Activated CD4-positive, alpha-beta T cell treated with anti-CD3 and anti-CD28 coated beads for 36 hours (primary cell): ENCODE measurements around the gene CCDC170. TPM values are rescaled to one million over a fixed set of nuclear protein-coding genes. Genes with fewer than 3 reads are reported as not detected.

Source experiments
- ATAC-seq: fragments of 200-7000 bp; cut with Tn5 transposase; one replicate; pipeline ENCODE4 v1.10.0; 2021; ENCODE audit warnings: mild to moderate bottlenecking, moderate library complexity
- CTCF ChIA-PET: fragments of 350-600 bp; sonication (Branson Sonifier 250); formaldehyde crosslinking; loops from one replicate; lab custom pipeline; 2021; ENCODE audit warnings: antibody characterized with exemption; lab: Charles Lee
- POLR2A ChIA-PET: fragments of 350-600 bp; sonication (Branson Sonifier 250); formaldehyde crosslinking; loops from one replicate; lab custom pipeline; 2021; ENCODE audit warnings: antibody characterized with exemption, inconsistent platforms; lab: Charles Lee
- DNase-seq: peaks from one replicate; pipeline ENCODE4 v3.0.0-alpha.2; 2020
- H3K27ac Mint-ChIP-seq: one replicate; pipeline ENCODE4 v1.8.0; 2021; ENCODE audit warnings: mixed read lengths
- H3K27me3 Mint-ChIP-seq: one replicate; pipeline ENCODE4 v1.8.0; 2021; ENCODE audit warnings: mixed read lengths
- H3K36me3 Mint-ChIP-seq: one replicate; pipeline ENCODE4 v1.8.0; 2021; ENCODE audit warnings: low read depth, mixed read lengths
- H3K4me1 Mint-ChIP-seq: one replicate; pipeline ENCODE4 v1.8.0; 2021; ENCODE audit warnings: mixed read lengths
- H3K4me3 Mint-ChIP-seq: one replicate; pipeline ENCODE4 v1.8.0; 2021; ENCODE audit warnings: mild to moderate bottlenecking, moderate library complexity, mixed read lengths
- H3K9me3 Mint-ChIP-seq: one replicate; pipeline ENCODE4 v1.8.0; 2021; ENCODE audit warnings: low read depth, mixed read lengths
- intact Hi-C, 2 experiments: fragments of 100-400 bp; cut with DNase I in 1 of 2; cut with micrococcal nuclease in 1 of 2; formaldehyde crosslinking; loops; one replicate each; pipeline versions ENCODE4 v1.14.2 to v1.15.1; 2022 to 2024; cut with DNase I, micrococcal nuclease
- total RNA-seq, 2 experiments: library from RNA; stranded (reverse); gene quantifications; one replicate each; pipeline ENCODE4 v1.2.3, GENCODE V29; 2021

The CCDC170 gene
- total RNA-seq, 2 experiments from 2014 or later: not detected

- ATAC-seq (no peak), DNase-seq (no peak)
- Mint-ChIP-seq H3K27me3 (peaks cover 10% of the 10 kb centered on the region), H3K4me3 (no peak overlapping the region), H3K4me1 (no peaks in the 10 kb centered on the region), H3K27ac (no peak overlapping the region), H3K9me3 (peaks cover under 1% of the 10 kb centered on the region), H3K36me3 (no peaks in the 10 kb centered on the region)
- intact Hi-C loops: no loop called here
- CTCF ChIA-PET: no interaction called here
- POLR2A ChIA-PET: no interaction called here
These were observed 83.4 kb downstream of the CCDC170 start for GRCh38 chr6:151577257-151577656.

DNA sequence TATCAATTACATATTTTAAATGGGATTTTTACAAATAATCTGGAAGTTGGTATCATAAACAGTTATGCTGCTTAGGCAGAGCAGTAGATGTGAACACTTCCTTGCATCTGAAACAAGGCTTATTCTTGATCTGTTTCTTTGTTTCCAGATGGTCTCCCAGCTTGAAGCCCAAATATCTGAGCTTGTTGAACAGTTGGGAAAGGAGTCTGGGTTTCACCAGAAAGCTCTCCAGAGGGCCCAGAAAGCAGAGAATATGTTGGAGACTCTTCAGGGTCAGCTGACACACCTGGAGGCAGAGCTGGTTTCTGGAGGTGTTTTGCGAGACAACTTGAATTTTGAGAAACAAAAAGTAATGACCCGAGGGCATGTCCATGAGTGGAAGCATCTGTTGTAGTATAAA is 91.9 kb downstream of the CCDC170 start:
- Mint-ChIP-seq H3K9me3 (peaks cover 5% of the 10 kb centered on the region), H3K36me3 (no peaks in the 10 kb centered on the region), H3K27ac (no peak overlapping the region), H3K4me1 (no peaks in the 10 kb centered on the region), H3K27me3 (peaks cover 21% of the 10 kb centered on the region), H3K4me3 (no peak overlapping the region)
- ChIA-PET POLR2A (no interaction called here), CTCF (interaction anchor here (0.7 to 0.9 kb wide), 2 partner anchors 179 to 601 kb away, joined by 3 to 4 read pairs; no protein-coding TSS in a partner anchor)
- ATAC-seq (no peak), DNase-seq (no peak)
- intact Hi-C loops: no loop called here

DNA sequence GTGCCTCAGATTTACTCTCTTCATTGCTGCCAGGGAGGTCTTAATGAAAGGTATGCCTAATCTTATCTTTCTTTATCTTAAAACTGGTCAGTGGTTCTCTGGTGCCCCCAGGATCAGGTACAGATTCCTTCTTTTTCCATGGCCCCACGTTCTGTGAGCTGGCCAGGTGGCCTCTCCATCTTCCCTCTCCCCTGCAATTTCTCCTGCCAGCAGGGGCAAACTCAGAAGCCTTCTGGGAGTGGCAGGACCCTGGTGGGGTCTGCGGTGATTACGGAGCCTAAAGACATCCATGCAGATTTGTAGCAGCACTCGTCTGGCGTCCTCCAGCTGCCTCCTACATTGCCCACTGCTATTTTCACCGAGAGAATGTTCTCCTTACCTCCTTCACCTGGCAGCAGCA is 95.8 kb downstream of the CCDC170 start:
- H3K4me1 Mint-ChIP-seq: no peaks in the 10 kb centered on the region
- no peak overlapping the region for H3K27ac Mint-ChIP-seq
- POLR2A ChIA-PET: no interaction called here
- CTCF ChIA-PET: interaction anchor here (0.6 to 0.8 kb wide), 2 partner anchors 149 to 210 kb away, joined by 3 to 4 read pairs; no protein-coding TSS in a partner anchor
- H3K4me3 Mint-ChIP-seq: no peak overlapping the region
- no peaks in the 10 kb centered on the region for H3K9me3 Mint-ChIP-seq
- H3K36me3 Mint-ChIP-seq: no peaks in the 10 kb centered on the region
- intact Hi-C loops: no loop called here
- peaks cover 20% of the 10 kb centered on the region for H3K27me3 Mint-ChIP-seq
- DNase-seq (no peak), ATAC-seq (no peak)

GRCh38 chr6:151590742-151591141 is 96.9 kb downstream of the CCDC170 start:
- Mint-ChIP-seq H3K9me3 (no peaks in the 10 kb centered on the region), H3K4me3 (no peak overlapping the region), H3K4me1 (no peaks in the 10 kb centered on the region), H3K27ac (no peak overlapping the region), H3K27me3 (peaks cover 20% of the 10 kb centered on the region), H3K36me3 (no peaks in the 10 kb centered on the region)
- intact Hi-C loops: no loop called here
- CTCF ChIA-PET: no interaction called here
- ATAC-seq (no peak), DNase-seq (no peak)
- POLR2A ChIA-PET: no interaction called here

GRCh38 chr6:151592449-151593159 is 98.8 kb downstream of the CCDC170 start:
- H3K4me3 Mint-ChIP-seq: no peak overlapping the region
- peaks cover 14% of the 10 kb centered on the region for H3K27me3 Mint-ChIP-seq
- ChIA-PET CTCF (no interaction called here), POLR2A (no interaction called here)
- no peaks in the 10 kb centered on the region for H3K36me3 Mint-ChIP-seq
- H3K27ac Mint-ChIP-seq: no peak overlapping the region
- no peak for DNase-seq
- H3K9me3 Mint-ChIP-seq: no peaks in the 10 kb centered on the region
- intact Hi-C loops: no loop called here
- no peak for ATAC-seq
- H3K4me1 Mint-ChIP-seq: no peaks in the 10 kb centered on the region

DNA sequence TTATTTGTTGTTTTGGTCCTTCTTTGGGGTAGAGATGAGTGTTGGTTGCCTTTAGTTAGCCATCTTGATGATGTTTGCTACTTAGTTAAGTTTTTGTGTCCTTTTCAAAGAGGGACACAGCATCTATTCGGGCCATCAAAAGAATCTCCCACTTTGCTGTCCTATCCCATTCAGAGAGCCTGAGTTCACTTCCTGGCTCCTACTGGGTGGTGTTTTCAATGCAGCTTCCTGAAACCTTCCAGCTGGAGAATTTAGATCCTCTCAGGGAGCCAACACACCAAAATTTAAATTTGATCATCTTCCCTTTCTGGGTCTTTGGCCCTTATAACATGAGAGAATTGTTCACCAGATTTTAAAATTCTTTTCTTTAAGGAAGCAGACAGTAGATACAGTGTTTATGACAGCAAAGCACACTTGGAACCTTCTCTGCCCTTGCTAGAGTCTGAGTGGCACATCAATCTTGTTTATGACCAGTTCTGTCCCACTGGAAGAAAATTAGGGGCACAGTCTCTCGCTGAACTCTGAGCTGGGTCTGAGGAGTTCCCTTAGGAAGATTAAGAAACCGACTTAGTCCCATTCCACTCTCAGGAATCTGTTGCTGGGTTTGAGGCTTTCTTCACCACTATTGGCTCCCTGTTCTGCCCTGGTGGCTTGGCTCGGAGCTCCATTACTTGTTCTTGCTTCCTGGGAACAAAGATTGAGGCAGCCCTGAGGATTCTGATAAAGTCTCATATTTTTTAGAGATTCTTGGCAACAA is 115.5 kb downstream of the CCDC170 start:
- no peaks in the 10 kb centered on the region for H3K9me3 Mint-ChIP-seq
- intact Hi-C loops: no loop called here
- no peaks in the 10 kb centered on the region for H3K36me3 Mint-ChIP-seq
- H3K27ac Mint-ChIP-seq: no peak overlapping the region
- H3K27me3 Mint-ChIP-seq: peaks cover 24% of the 10 kb centered on the region
- no peak overlapping the region for H3K4me3 Mint-ChIP-seq
- H3K4me1 Mint-ChIP-seq: no peaks in the 10 kb centered on the region
- ChIA-PET POLR2A (no interaction called here), CTCF (interaction anchor here (0.6 kb wide), 1 partner anchor 633 kb away, joined by 3 read pairs; no protein-coding TSS in a partner anchor)
- DNase-seq: no peak
- no peak for ATAC-seq

GRCh38 chr6:151610326-151610725 is 116.5 kb downstream of the CCDC170 start:
- intact Hi-C loops: no loop called here
- ATAC-seq (no peak), DNase-seq (no peak)
- Mint-ChIP-seq H3K4me3 (no peak overlapping the region), H3K4me1 (no peaks in the 10 kb centered on the region), H3K9me3 (no peaks in the 10 kb centered on the region), H3K36me3 (no peaks in the 10 kb centered on the region), H3K27ac (no peak overlapping the region), H3K27me3 (peaks cover 24% of the 10 kb centered on the region)
- CTCF ChIA-PET: no interaction called here
- POLR2A ChIA-PET: no interaction called here

- no peaks in the 10 kb centered on the region for H3K4me1 Mint-ChIP-seq
- no peak for DNase-seq
- H3K36me3 Mint-ChIP-seq: no peaks in the 10 kb centered on the region
- peaks cover 13% of the 10 kb centered on the region for H3K27me3 Mint-ChIP-seq
- intact Hi-C loops: no loop called here
- ChIA-PET POLR2A (no interaction called here), CTCF (no interaction called here)
- no peaks in the 10 kb centered on the region for H3K9me3 Mint-ChIP-seq
- H3K4me3 Mint-ChIP-seq: no peak overlapping the region
- no peak for ATAC-seq
- no peak overlapping the region for H3K27ac Mint-ChIP-seq
These were observed 120.8 kb downstream of the CCDC170 start for GRCh38 chr6:151614630-151615029.

DNA sequence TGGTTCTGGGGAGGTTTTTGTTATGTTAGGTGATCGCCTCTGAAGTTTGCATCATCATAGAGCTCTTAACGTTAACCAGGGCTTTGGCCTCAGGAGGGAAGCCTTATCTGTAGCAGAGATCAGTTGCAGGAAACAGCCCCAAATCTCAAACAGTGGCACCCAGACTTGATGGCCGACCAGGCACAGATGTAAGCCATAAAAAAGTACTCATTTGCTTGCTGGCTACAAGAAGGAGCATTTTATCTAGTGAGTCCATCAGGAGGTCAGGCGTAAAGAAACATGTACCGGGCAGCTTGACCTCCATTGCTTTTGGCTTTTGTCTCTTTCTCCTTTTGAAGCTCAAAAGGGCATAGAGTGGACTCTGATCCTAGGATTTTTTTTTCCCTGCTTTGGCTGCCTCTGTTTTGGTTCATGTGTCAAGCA is 122.3 kb downstream of the CCDC170 start:
- intact Hi-C loops: no loop called here
- Mint-ChIP-seq H3K4me3 (no peak overlapping the region), H3K27ac (no peak overlapping the region), H3K4me1 (no peaks in the 10 kb centered on the region), H3K27me3 (peaks cover 12% of the 10 kb centered on the region), H3K36me3 (no peaks in the 10 kb centered on the region), H3K9me3 (no peaks in the 10 kb centered on the region)
- no peak for DNase-seq
- ATAC-seq: no peak
- CTCF ChIA-PET: interaction anchor here (1.0 kb wide), 1 partner anchor 11 kb away, joined by 4 read pairs; no protein-coding TSS in a partner anchor
- POLR2A ChIA-PET: no interaction called here

GRCh38 chr6:151616600-151616999 is 122.8 kb downstream of the CCDC170 start:
- Mint-ChIP-seq H3K4me1 (no peaks in the 10 kb centered on the region), H3K4me3 (no peak overlapping the region), H3K9me3 (no peaks in the 10 kb centered on the region), H3K36me3 (no peaks in the 10 kb centered on the region), H3K27ac (no peak overlapping the region), H3K27me3 (peaks cover 12% of the 10 kb centered on the region)
- intact Hi-C loops: no loop called here
- no peak for DNase-seq
- ChIA-PET CTCF (interaction anchor here (0.7 to 1.0 kb wide), 2 partner anchors 12 to 16 kb away, joined by 3 to 4 read pairs; no protein-coding TSS in a partner anchor), POLR2A (no interaction called here)
- ATAC-seq: no peak

- no peak for DNase-seq
- no peak for ATAC-seq
- Mint-ChIP-seq H3K9me3 (no peaks in the 10 kb centered on the region), H3K4me3 (no peak overlapping the region), H3K36me3 (no peaks in the 10 kb centered on the region), H3K27ac (no peak overlapping the region), H3K27me3 (peaks cover 11% of the 10 kb centered on the region), H3K4me1 (no peaks in the 10 kb centered on the region)
- intact Hi-C loops: no loop called here
- ChIA-PET POLR2A (no interaction called here), CTCF (no interaction called here)
These were observed 123.7 kb downstream of the CCDC170 start for GRCh38 chr6:151617539-151617938.

DNA sequence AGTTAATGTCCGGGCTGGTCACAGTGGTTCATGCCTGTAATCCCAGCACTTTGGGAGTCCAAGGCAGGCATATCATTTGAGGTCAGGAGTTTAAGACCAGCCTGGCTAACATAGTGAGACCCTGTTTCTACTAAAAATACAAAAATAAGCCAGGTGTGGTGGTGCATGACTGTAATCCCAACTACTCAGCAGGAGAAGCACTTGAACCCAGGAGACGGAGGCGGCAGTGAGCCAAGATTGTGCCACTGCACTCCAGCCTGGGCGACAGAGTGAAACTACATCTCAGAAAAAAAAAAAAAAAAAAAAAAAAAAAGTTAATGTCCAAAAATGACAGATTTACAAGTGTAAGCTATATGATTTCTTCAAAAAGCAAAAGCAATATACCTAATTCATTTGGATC is 124.9 kb downstream of the CCDC170 start:
- no peak for ATAC-seq
- ChIA-PET CTCF (no interaction called here), POLR2A (no interaction called here)
- no peak overlapping the region for H3K27ac Mint-ChIP-seq
- peaks cover 8% of the 10 kb centered on the region for H3K27me3 Mint-ChIP-seq
- no peak overlapping the region for H3K4me3 Mint-ChIP-seq
- H3K36me3 Mint-ChIP-seq: no peaks in the 10 kb centered on the region
- H3K9me3 Mint-ChIP-seq: no peaks in the 10 kb centered on the region
- intact Hi-C loops: no loop called here
- DNase-seq: no peak
- no peaks in the 10 kb centered on the region for H3K4me1 Mint-ChIP-seq
